Small intestine (tissue), 16 donors: Measurements from ENCODE around the gene GPR119. TPM values are rescaled to one million over a fixed set of nuclear protein-coding genes. Genes with fewer than 3 reads are reported as not detected.
"Not testable (repeated sequence)": the region's sequence is repeated elsewhere in the genome, so short reads cannot be mapped to it uniquely, and the experiment has no call there.

Source experiments
- DNase-seq, 2 donors: peaks; one replicate each; pipeline versions ENCODE4 v3.0.0 to v3.0.0-alpha.2; 2013
- FAIRE-seq: peaks from 2 replicates; lab custom pipeline; 2012; peaks lifted over from hg19 to GRCh38; lab: Jason Lieb, UNC
- H3K27ac ChIP-seq, 3 donors: one replicate each; pipeline ENCODE4 v1.5.1; 2013; ENCODE audit warnings: low read length in 2 of 3, mild to moderate bottlenecking in 2 of 3, control low read depth in 1 of 3, inconsistent platforms in 1 of 3, low read depth in 1 of 3, moderate library complexity in 1 of 3
- H3K27me3 ChIP-seq, 3 donors: one replicate each; pipeline ENCODE4 v1.6.1; 2013; ENCODE audit warnings: low read length in 3 of 3, inconsistent platforms in 1 of 3; ENCODE audit not compliant: control insufficient read depth in 3 of 3, insufficient read depth in 3 of 3
- H3K36me3 ChIP-seq, 3 donors: one replicate each; pipeline ENCODE4 v1.6.1; 2013; ENCODE audit warnings: low read length in 3 of 3, inconsistent platforms in 1 of 3, low read depth in 1 of 3, mild to moderate bottlenecking in 1 of 3, moderate library complexity in 1 of 3; ENCODE audit not compliant: control insufficient read depth in 3 of 3, insufficient read depth in 2 of 3
- H3K4me1 ChIP-seq, 3 donors: one replicate each; pipeline ENCODE4 v1.6.1; 2013; ENCODE audit warnings: low read length in 2 of 3, inconsistent platforms in 1 of 3, low read depth in 1 of 3, mild to moderate bottlenecking in 1 of 3, moderate library complexity in 1 of 3; ENCODE audit not compliant: control insufficient read depth in 3 of 3, insufficient read depth in 2 of 3
- H3K4me3 ChIP-seq, 3 donors: one replicate each; pipeline ENCODE4 v1.5.1; 2013; ENCODE audit warnings: low read length in 3 of 3, control low read depth in 1 of 3, inconsistent platforms in 1 of 3, low read depth in 1 of 3, mild to moderate bottlenecking in 1 of 3, moderate library complexity in 1 of 3
- H3K9me3 ChIP-seq, 2 donors: one replicate each; pipeline ENCODE4 v1.6.1; 2013; ENCODE audit warnings: low read depth in 1 of 2, low read length in 1 of 2; ENCODE audit not compliant: control insufficient read depth in 2 of 2, insufficient read depth in 1 of 2
- WGBS, 3 donors: extraction: QIAGEN DNeasy Blood & Tissue Kit; methylation state at CpG; one replicate each; pipeline ENCODE4 v1.1.7; 2013; 5-methylcytosine and 5-hydroxymethylcytosine counted together
- long read RNA-seq, 10 donors: transcript quantifications; one replicate each; lab custom pipeline, GENCODE V29; 2026
- polyA plus RNA-seq, 4 donors: library from polyadenylated mRNA; stranded (reverse) in 3 of 4; unstranded in 1 of 4; fragments of 200-250 nt in 3 of 4; fragments of 120-200 nt in 1 of 4; gene quantifications; one replicate each; pipeline versions ENCODE4 v1.2.1 to v1.2.3, GENCODE V29; 2013
- donor health status: healthy with polysubstance abuse.
- donor health status: control.
- donor health status: control.
- donor health status: Bipolar disorder and iron deficiency.
- donor health status: healthy.

GPR119 gene
- polyA plus RNA-seq = 1 to 10 TPM in 1 of 4 donors, under 1 TPM in 1, not detected in 2; 0.07 to 1.4 TPM
- long read RNA-seq, donor 1 = 0 reads
- long read RNA-seq, donor 2 = 0 reads
- long read RNA-seq, donor 3, partial matches to known transcripts = 0 of 1 reads
- long read RNA-seq, donor 3, other reads (novel, unspliced or antisense) = 0 of 1 reads
- long read RNA-seq, donor 4 = 0 reads
- long read RNA-seq, donor 5 = 0 reads
- long read RNA-seq, donor 6 = 0 reads
- long read RNA-seq, donor 7 = 0 reads
- long read RNA-seq, donor 8 = 0 reads
- long read RNA-seq, donor 9 = 0 reads
- long read RNA-seq, donor 10 = 0 reads

GRCh38 chrX:130385520-130385919, at the start of gene GPR119:
TSS of gene GPR119 (minus strand) at chrX:130385674. CDS start at chrX:130385447, 227 bp downstream.
- H3K4me3 ChIP-seq = no peak within 1 kb of the TSS
- no peaks in the 10 kb centered on the region for H3K4me1 ChIP-seq
- H3K27ac ChIP-seq = no peak within 1 kb of the TSS
- peaks cover 0 to 2% of the 10 kb centered on the region in 2 donors for H3K9me3 ChIP-seq
- 71 to 87% (median 77%) methylated on average over 4 of the region's 4 CpGs for WGBS, 3 donors
- FAIRE-seq (no peak), DNase-seq (no peak)
- H3K36me3 ChIP-seq = no peaks in the 10 kb centered on the region
- peaks cover 0 to 2% (median 0%) of the 10 kb centered on the region in 3 donors for H3K27me3 ChIP-seq

- H3K36me3 ChIP-seq, H3K4me3 ChIP-seq, H3K9me3 ChIP-seq, DNase-seq, H3K27me3 ChIP-seq, FAIRE-seq, H3K4me1 ChIP-seq, H3K27ac ChIP-seq: not testable (repeated sequence)
- 78 to 91% (median 82%) methylated on average over 5 of the region's 5 CpGs for WGBS, 3 donors
Observed at GRCh38 chrX:130429236-130429635, 43.8 kb upstream of the GPR119 start.

DNA sequence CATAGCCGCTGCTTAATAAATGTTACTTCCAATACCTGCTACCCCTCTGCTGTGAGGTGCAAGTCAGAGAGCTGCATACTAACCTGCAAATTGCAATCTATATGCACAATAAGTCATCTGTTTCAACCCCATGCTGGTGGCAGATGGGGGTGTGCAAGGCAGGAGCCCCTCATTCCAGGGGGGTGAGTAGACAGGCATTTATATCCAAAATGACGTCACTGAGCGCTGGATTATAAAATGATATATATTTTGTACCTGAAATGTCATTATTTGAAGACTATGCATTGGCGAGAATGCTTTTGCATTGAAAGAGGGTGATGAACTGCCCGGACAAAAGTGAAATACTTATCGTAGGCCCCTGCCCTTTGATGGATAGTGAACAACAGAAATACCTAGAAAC, 41.1 kb upstream of the GPR119 start:
- Histone ChIP-seq H3K36me3 (no peaks in the 10 kb centered on the region), H3K27ac (no peak overlapping the region), H3K9me3 (no peaks in the 10 kb centered on the region), H3K4me3 (no peak overlapping the region), H3K4me1 (no peaks in the 10 kb centered on the region), H3K27me3 (peaks cover 0 to 3% (median 0%) of the 10 kb centered on the region in 3 donors)
- FAIRE-seq = no peak
- 83 to 90% (median 87%) methylated on average over 6 of the region's 6 CpGs for WGBS, 3 donors
- no peak for DNase-seq

GRCh38 chrX:130419263-130419662, 33.8 kb upstream of the GPR119 start:
- Histone ChIP-seq H3K36me3 (peaks cover 0 to 2% (median 0%) of the 10 kb centered on the region in 3 donors), H3K4me1 (no peaks in the 10 kb centered on the region), H3K27me3 (no peaks in the 10 kb centered on the region), H3K4me3 (no peak overlapping the region), H3K27ac (no peak overlapping the region), H3K9me3 (no peaks in the 10 kb centered on the region)
- DNase-seq (no peak), FAIRE-seq (no peak)
- WGBS, 3 donors = 78 to 88% (median 80%) methylated on average over 2 of the region's 2 CpGs

DNA sequence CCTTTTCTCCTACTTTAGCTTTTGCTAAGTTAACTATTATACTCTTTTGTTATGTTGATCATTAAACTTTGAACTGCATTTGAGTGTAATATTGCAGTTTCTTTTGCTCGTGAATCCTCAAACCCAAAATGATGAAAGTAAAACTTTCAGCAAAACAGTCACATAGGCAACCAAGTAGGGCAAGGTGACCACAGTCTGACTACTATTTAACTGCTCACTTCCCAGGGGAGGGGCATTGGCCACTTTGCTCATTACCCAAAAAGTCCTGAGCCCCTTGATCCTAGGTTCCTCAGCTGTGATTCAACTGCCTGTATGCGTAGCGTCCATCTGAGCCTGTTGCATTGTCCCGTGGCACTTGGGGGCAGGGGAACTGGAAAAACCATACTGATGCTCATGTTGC, 33.3 kb upstream of the GPR119 start:
- Histone ChIP-seq H3K36me3 (peaks cover 0 to 2% (median 0%) of the 10 kb centered on the region in 3 donors), H3K4me1 (no peaks in the 10 kb centered on the region), H3K4me3 (no peak overlapping the region), H3K27ac (no peak overlapping the region), H3K27me3 (no peaks in the 10 kb centered on the region), H3K9me3 (no peaks in the 10 kb centered on the region)
- FAIRE-seq (no peak), DNase-seq (no peak)
- WGBS, 3 donors = 82 to 89% (median 86%) methylated on average over 4 of the region's 4 CpGs

DNA sequence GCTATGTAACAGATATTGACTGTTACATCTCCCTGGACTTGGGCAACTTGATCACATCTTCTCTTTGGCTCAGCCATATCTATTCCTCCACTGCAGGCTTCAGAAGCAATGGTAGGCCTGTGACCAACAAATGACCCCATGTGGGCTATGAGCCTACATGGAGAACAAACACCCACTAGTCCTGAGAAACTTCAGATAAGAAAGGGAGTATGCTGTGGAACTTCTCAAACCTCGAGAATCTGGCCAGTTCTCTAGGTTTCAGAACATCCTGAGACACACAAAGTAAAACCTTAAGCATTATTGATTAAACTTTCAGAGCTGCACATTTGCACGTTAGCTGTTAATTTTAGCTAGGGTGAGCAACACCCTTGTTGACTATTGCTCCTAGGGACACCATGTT, 32.6 kb upstream of the GPR119 start:
- Histone ChIP-seq H3K36me3 (peaks cover 0 to 2% (median 0%) of the 10 kb centered on the region in 3 donors), H3K4me3 (no peak overlapping the region), H3K9me3 (no peaks in the 10 kb centered on the region), H3K27ac (no peak overlapping the region), H3K4me1 (no peaks in the 10 kb centered on the region), H3K27me3 (no peaks in the 10 kb centered on the region)
- WGBS, 3 donors = 38 to 74% (median 57%) methylated on average over 2 of the region's 2 CpGs
- FAIRE-seq = no peak
- DNase-seq = no peak

DNA sequence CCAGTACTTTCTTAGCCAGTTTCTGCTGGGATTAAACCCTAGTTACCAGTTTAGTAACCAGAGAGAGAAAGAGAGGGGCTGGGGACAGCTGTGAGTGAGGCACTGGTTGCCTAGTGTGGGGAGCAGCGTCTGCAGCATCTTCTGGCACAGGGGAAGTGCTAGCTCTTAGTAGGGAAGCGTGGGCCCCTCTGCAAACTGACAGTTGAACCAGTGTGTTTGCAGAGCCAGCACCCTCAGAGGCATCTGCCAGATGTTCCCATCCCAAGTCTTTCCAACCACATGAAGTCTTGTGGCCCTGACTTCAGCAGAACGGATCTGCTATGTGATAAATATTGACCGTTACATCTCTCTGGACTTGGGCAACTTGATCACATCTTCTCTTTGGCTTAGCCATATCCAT, 31.3 kb upstream of the GPR119 start:
- DNase-seq = no peak
- FAIRE-seq = no peak
- no peak overlapping the region for H3K4me3 ChIP-seq
- no peaks in the 10 kb centered on the region for H3K27me3 ChIP-seq
- H3K9me3 ChIP-seq = no peaks in the 10 kb centered on the region
- no peaks in the 10 kb centered on the region for H3K4me1 ChIP-seq
- H3K36me3 ChIP-seq = peaks cover 0 to 7% (median 0%) of the 10 kb centered on the region in 3 donors
- H3K27ac ChIP-seq = no peak overlapping the region
- 68 to 91% (median 86%) methylated on average over 4 of the region's 4 CpGs for WGBS, 3 donors

- FAIRE-seq (no peak), DNase-seq (no peak)
- Histone ChIP-seq H3K4me1 (no peaks in the 10 kb centered on the region), H3K36me3 (peaks cover 0 to 7% (median 0%) of the 10 kb centered on the region in 3 donors), H3K27ac (no peak overlapping the region), H3K27me3 (no peaks in the 10 kb centered on the region), H3K4me3 (no peak overlapping the region), H3K9me3 (no peaks in the 10 kb centered on the region)
- 79 to 87% (median 84%) methylated on average over 7 of the region's 7 CpGs for WGBS, 3 donors
Observed at GRCh38 chrX:130415201-130415600, 29.7 kb upstream of the GPR119 start.
